HG03139 (cell line): ENCODE results near the gene APPL2.

Experiments
- ATAC-seq: cut with Tn5 transposase; IDR thresholded peaks from one replicate; pipeline ENCODE4 v1.9.1; 2021; ENCODE audit not compliant: unreplicated experiment

Gene APPL2, protein sequence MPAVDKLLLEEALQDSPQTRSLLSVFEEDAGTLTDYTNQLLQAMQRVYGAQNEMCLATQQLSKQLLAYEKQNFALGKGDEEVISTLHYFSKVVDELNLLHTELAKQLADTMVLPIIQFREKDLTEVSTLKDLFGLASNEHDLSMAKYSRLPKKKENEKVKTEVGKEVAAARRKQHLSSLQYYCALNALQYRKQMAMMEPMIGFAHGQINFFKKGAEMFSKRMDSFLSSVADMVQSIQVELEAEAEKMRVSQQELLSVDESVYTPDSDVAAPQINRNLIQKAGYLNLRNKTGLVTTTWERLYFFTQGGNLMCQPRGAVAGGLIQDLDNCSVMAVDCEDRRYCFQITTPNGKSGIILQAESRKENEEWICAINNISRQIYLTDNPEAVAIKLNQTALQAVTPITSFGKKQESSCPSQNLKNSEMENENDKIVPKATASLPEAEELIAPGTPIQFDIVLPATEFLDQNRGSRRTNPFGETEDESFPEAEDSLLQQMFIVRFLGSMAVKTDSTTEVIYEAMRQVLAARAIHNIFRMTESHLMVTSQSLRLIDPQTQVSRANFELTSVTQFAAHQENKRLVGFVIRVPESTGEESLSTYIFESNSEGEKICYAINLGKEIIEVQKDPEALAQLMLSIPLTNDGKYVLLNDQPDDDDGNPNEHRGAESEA

DNA sequence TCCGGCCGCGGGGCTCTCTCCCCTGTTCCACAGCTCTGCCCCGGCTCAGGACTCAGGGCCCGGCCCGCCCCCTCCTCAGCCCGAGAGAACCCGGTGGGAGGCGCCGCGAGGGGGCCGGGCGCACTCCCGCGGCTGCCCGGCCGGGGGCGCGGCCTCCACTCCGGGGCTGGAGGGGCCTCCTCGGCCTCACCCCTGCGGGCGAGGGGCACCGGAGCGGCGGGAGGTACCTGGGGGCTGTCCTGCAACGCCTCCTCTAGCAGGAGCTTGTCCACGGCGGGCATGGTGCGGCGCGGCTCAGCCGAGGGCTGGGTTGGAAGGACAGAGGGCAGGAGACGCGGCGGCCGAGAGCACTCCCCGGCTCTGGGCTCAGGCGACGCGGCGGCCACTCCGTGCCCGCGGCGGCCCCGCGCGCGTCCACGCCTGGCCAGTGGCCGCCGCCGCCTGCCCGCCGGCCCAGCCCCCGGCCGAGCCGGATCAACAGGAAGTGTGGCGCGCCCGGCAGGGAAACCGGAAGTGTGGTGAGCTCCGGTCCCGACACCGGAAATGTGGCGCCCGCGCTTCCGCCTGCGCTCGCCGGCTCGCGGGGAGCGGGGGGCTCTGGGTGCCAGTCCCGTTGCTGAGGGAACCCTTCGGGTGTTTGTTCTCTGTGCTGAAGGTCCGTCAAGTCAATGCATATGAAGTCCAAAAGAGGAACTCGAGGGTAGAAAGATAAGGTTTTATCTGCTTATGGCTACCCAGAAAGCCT, at the start of gene APPL2:
APPL2 (minus strand) TSS at position 443 of the 745 bp plus-strand sequence; CDS start at position 281, 162 bp downstream.
- ATAC-seq: peak; percentile 81

DNA sequence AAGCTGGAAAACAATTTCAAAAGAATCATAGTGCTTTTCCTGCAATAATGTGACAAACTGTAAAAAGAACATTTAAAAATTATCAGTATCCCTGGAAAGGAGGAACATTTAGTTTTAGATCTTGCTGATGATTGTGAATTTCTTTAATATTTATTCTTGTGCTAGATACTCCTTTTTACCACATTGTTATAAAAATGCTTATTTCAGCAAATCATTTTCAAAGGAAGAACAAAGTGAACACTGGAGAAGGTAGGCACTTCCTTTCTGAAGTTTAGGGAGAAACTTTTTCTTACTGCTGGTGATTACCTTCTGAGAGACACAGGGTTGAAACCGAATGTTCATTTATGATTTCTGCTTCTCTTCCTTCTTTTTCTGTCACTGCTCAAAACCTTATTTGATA, 49.4 kb upstream of the APPL2 start:
- no peak for ATAC-seq

DNA sequence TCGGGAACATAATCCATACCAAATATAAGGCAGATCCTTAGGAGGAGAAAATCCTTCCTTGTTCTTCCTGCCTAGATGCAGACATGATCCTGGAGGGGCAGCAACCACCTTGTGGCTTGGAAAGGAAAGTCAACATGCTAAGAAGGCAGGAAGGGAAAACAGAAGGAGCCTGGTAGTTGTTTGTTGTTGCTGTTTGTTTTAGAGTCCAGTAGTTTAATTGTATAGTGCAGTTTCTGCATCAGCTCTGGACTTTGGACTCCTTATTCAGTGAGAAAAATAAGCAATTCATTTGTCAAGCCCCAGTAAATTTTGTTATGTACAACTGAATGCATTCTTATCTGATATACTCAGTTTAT, 45.7 kb upstream of the APPL2 start:
- ATAC-seq: no peak

DNA sequence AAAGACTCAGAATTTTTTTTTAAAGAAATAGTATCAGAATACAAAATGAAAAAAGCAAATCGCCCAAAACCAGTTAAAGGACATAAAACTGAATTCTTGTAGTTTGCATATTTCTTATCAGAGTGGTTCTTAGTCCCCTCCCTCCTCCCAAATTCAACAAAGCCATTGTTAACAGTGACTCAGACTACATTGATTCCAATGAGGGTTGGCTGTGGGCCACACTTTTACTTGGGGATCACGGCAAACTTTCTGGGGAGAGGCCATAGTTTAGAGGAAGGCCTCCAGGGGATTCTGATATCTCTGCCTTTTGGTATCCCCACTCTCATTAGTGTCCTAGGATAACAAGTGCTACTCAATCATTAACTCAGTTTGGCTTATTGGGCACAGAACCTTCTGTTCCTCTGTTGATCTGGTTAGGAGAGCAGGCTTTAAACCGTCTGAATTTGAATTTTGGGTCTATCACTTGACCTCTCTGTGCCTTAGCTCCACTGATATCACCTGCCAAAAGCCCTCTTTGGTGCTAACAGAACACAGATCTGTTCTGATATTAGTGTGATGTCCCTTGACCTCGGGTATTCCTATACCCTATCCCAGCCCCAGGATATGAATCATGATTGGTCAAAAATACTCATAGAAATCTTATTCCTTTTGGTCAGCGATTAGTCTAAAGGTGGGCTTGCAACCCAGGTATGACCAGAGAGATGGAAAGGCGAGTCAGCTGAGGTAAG, 45.2 kb upstream of the APPL2 start:
- no peak for ATAC-seq

DNA sequence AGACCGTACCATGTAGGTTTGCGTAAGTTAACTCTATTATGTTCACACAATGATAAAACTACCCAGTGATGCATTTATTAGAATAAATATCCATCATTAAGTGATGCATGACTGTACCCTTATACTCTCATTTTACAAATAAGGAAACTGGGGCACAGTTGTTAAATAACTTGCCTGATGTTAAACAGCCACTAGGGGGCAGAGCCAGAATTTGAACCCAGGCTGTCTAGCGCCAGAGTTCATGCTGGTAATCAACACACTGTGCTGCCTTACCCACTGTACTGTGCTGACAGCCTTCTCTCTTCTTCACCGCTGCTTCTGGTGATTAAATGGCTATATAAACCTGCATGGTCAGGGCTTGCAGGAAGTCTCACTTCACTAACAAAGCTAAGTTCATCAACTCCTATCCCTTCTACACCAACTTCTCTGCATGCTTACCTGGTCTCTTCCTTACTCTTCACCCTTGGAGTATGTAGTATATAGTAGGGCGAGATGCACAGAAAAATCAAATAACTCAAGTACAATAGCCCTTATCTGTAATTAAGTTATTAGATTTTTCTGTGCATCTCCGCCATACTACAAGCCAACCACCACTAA, 43.6 kb upstream of the APPL2 start:
- no peak for ATAC-seq

DNA sequence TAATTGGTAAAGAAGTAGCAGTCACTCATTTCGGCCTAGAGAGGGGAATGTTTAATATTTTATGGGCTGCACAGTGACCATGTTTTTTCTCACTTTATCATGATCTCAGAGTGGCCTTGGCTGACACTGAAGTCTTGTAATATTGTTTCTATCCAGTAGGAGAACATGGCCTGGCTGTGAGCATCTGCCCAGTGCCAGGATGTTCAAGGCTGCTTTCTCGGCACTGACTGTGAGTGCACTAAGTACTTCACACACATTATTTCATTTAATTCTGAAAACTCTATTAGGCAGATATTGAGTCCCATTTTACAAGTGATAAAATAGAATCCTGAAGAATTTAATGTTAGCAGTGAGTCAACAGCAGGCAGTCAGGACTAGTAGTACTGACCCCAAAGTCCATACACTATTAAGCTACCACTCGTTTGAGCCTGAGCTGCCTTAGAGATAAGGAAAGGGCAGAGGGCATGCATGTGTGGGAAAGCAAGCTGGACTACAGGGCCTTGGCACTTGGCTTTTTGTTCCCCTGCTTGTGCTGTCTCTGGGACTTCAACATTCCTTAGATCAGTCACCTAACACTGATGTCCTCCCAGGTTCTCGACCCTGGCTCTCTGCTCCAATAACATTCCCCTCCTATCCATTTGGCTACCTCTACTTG, 42.2 kb upstream of the APPL2 start:
- ATAC-seq: no peak

DNA sequence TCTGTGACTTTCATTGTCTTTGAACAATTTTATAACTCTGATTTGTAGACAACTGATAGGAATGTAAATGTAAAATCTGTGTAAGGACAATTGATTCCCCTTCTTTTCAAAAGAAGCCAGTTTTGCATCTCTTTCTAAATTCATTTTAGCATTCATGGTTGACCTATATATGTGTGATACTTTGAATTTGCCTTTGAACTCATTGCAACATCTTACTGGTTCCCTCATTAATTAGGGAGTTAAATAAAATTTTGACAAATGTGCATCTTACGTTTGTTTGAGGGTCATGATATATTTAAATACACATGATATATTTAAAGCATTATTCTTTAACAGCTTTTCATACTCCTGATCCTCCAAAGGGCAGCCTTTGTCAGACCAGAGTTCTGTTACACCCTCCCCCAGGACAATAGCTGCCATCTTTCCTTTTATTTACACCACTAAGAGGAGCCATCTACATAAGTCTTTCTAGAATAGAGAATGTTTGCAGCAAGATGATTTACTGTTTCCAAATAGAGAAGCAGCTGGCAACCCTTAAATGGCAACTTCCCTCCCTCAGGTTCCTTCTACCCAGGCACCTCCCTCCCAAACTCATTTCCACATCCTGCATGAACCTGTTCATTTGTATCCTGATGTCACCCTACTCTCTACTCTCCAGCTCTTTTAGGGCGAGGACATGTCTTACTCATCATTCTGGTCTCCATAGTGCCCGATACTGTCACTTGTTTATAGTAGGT, 40.2 kb upstream of the APPL2 start:
- no peak for ATAC-seq

DNA sequence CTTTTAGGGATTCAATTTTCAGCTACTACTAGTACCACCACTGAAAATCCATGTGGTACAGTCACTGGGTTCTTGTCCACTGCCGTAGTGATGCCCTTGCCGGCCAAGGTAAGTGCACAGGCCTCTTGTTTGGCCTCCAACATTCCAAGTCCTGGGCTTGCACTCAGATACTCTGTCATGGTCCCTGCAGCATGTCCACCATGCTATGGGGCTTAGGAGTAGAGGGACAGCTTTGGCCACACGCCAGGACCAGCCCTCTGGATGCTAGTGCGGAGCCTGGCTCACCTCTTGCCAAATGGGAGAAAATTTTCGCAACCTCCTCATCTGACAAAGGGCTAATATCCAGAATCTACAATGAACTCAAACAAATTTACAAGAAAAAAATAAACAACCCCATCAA, 38.6 kb upstream of the APPL2 start:
- no peak for ATAC-seq

DNA sequence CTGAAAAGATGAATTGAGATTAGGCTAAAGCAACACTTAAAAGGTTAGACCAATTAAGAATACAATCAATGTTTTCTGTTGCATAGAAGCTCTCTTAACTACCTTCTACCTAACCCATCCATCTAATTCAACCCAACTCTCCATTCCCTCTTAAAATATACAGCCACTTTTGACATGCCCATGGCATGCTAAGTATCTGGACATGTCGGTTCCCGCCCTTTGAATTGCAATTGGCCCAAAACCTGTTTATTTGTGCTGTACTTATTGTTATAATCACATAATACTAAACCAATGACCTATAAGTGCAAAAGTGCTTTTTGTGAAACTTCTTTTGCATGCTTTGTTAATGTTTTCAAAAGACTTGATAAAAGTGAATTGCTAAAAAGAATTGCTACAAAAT, 37.6 kb upstream of the APPL2 start:
- ATAC-seq: no peak

DNA sequence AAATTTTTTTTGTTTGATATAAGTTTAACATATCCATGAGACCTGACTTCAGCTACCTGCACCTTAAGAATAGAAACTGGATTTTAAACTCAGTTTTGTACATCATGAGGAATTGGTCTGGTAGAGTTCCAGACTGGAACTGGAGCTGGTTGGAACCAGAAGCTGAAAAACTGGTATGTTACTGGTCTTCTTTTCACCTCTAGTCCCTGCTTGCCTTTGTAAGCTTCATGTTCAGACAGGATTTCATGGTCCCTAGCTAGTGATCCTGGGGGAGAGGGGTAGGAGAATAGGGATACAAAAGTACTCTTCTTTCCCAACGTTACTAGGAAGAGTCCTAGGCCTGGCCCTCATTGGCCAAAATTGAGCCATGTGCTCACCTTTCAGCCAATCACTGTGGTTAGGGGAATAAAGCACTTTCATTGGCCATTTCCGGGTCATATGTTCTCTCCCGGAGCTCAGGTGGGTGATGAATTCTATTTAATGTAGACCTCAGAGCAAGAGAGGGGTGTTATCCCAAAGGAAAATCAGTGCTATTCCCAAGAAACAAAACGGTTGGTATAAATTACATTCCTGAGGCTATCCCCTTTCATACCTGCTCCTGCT, 36.9 kb upstream of the APPL2 start:
- no peak for ATAC-seq

DNA sequence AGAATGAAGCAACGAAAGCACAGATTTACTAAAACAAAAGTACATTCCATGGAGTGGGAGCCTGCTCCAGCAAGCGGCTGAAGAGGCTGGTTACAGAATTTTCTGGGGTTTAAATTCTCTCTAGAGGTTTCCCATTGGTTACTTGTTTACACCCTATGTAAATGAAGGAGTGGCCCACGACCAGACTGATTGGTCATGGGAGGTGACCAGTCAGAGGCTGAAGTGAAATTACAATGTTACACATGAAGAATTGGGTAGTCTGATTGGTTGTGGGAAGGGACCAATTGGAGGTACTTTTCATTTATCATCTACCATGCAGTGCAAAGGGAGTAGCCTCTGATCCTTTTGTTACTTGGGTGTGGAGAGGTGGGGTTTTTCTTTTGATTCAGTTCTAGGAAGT, 36.2 kb upstream of the APPL2 start:
- ATAC-seq: no peak

DNA sequence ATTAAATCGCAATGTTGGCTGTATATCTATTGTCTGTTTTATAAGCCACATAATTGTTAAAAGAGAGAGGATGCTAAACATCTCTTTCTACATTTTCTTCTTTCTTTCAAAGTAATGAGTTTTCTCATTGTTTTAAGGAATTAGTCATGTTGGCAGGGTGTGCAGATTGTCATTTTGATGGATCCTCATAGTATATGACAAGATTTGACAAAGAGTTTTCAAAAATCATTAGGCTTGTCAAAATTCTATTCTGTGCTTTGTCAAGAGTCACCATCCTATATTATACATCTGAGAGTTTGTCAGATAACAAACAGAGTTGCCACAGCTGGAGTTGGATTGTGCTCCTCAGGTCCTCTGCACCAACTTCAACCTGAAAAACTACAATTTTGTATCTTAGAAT, 35.4 kb upstream of the APPL2 start:
- no peak for ATAC-seq

DNA sequence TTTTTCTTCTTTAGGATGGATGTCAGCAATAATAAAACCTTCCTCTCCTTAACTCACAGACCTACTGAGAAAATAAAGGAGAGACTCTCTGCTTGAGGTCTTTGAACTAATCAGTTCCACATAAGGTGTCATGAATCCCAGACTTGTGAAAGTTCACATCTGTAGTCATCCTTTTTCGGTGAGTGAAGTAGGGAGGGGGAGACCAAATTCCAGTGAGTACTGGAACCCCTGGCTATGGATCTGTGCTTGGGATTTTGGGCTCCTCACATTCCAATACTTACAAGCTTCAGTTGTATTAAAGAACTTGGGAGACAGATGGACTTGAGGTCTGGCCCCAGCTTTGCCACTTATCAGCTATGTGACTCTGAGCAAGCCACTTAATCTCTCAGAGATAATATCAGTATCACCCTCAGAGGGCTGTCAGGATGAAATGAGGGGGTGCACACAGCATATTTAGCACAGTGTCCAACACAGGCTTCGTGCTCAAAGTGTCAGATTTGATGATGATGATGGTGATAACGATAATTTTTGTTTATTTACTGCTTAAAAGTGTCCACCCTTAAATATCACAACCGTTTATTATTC, 34.8 kb upstream of the APPL2 start:
- no peak for ATAC-seq

DNA sequence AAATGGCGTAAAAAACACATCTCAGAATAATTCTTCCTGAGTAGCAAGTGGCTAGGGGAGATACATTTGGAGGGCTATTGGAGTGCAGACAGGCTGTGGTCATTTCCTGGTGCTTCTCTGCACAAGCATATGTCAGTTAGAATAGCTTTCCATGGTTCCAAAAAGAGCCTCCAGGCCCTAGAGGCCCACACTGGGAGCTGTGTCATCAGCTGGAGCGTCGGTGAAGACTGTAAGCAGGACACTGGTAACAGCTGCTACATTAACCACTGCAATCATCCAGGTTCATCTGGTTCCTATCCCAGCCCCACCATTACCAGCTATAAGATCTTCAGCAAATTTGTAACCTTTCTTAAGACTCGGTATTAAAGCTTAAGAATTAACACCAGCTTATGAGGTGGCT, 31.7 kb upstream of the APPL2 start:
- ATAC-seq: no peak

DNA sequence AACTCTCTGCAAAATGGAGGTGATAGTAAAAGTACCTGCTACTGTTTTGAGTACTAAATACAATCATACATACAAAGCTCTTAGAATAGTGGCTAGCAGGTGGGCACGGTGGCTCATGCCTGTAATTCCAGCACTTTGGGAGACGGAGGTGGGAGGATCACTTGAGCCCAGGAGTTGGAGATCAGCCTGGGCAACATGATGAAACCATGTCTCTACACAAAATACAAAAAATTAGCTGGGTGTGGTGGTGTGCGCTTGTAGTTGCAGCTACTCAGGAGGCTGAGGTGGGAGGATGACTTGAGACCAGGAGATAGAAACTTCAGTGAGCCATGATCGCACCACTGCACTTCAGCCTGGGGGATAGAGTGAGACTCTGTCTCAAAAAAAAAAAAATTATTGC, 28.8 kb upstream of the APPL2 start:
- no peak for ATAC-seq

DNA sequence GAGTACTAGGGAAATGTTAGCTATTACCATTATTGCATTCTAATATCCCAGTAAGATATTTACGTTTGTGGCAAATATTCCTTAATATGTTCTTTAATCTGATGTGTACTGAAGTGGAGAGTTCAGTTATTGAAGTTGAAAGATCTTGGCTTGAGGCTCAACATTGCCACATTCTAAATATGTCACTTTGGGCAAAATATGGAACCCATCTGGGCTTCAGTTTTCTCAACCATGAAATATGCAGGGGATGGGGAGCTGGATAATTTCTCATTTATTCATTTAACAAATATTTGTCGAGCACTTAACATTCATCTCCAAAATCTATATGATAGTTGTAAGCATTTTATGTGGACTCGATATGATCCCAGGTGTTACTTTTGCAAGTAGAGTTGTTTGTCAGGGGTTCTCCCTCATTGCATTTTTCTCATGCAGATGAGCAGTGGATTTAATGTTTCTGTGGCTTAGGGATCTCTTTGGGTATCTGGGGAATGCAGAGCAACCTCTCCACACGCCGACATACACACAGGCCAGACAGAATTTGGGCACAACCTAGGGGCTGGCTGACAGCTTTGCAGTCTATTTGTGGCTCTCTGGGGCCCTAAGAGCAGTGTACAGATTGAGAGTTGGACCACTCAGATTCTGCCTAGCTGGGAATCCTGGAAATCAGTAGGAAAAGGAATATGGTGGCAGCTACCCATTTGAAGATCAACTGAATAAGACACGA, 26.6 kb upstream of the APPL2 start:
- ATAC-seq: no peak

DNA sequence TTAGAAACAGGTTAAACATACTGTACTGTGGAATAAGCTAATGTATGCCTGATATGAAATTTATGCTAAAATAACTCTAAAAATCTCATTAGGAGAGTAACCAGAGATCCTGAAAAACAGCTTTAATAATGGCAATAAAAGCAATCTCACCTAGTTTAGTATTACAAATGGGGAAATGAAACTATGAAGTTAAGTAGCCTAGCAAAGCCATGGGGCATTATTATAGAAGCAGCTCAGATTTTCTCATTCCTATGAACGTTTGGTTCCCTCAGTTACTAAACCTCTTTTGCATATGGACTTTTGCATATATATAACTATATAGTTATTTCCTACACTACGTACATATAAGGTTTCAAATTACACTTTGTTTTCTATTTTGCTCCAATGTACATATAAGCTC, 25.0 kb upstream of the APPL2 start:
- ATAC-seq: no peak

DNA sequence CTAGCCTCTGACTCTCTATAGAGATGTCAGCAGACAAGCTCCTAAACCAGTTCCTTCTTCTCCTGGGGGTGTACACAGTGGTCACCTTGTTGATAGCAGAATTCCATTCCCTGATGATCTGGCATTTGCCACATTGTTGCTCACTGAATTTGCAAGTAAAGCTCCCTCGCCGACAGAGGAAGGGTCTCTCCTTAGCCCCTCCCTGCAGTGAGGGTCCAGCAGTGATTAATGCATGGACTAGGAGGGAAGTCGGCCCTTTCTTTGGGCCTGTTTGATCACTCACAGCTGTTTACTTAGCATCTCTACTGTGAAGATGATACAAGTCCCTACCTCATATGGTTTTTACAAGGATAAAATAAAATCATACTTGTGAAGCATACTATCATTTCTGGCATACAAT, 23.3 kb upstream of the APPL2 start:
- ATAC-seq: no peak
